ENCODE results near the gene MEIS3.

The MEIS3 gene

DNA sequence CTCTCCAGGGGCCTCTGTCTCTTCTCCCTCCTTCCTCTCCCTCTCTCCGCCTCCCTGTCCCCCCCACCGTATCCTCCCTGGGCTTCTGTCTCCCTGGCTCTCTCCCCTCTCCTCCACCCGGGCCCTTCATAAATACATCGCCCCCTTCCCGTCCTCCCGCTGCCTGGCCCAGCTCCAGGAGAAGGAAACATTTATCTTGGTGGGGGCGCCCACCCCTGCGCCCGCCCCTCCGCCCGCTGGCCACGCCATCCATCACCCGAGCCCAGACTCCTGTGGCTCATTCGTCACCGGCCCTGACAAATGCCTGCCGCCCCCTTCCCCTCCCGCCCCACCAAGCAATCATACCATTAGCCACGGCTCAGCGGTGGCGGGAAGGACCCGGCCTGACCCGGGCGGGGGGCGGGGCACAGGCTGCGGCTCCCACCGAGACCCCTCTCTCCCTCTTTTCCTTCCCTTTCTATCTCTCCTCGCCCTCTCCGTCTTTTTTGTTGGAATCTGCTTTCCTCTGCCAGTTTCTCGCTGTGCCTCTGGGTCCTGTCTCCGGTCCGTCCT, 2.6 kb upstream of the MEIS3 start:
- no peak overlapping the region for H3K4ac ChIP-seq (ENCODE audit: low read depth, low read length)
- no peak overlapping the region for H3K27ac ChIP-seq (ENCODE audit: low read depth, low read length)
- H3K4me1 ChIP-seq (ENCODE audit: control insufficient read depth, low read depth, low read length) = peaks cover 11% of the 10 kb centered on the region
- peak overlapping the region; percentile 55 for H3K9ac ChIP-seq (ENCODE audit: low read length)
- H3K23ac ChIP-seq (ENCODE audit: low read length) = no peak overlapping the region
- H2BK120ac ChIP-seq (ENCODE audit: low read depth, low read length) = no peak overlapping the region
- H4K5ac ChIP-seq (ENCODE audit: low read length) = no peak overlapping the region
- peaks cover 4% of the 10 kb centered on the region for H3K79me2 ChIP-seq (ENCODE audit: control insufficient read depth, insufficient read depth, low read length)
- H3K56ac ChIP-seq (ENCODE audit: low read length) = peak overlapping the region; percentile 76
- H3K27me3 ChIP-seq (ENCODE audit: insufficient read depth, low read length, poor library complexity) = no peaks in the 10 kb centered on the region
- H3K4me2 ChIP-seq (ENCODE audit: low read length) = peak overlapping the region; percentile 23
- no peak overlapping the region for H2BK15ac ChIP-seq (replicated peaks; ENCODE audit: low read depth)
- peak overlapping the region; percentile 34 for H3K18ac ChIP-seq (ENCODE audit: low read length)
- H2BK5ac ChIP-seq (ENCODE audit: low read length) = no peak overlapping the region
- H2AK5ac ChIP-seq (ENCODE audit: low read length) = no peak overlapping the region
- DNase-seq = peak; percentile 78
- H3K4me3 ChIP-seq (ENCODE audit: low read length) = no peak overlapping the region
- WGBS (ENCODE audit: extremely low coverage, insufficient coverage, low lambda C conversion rate) = no CpG with 5 or more reads among the region's 31 CpGs
- no peaks in the 10 kb centered on the region for H3K36me3 ChIP-seq (ENCODE audit: control insufficient read depth, insufficient read depth, low read length)
- peaks cover 3% of the 10 kb centered on the region for H3K79me1 ChIP-seq (ENCODE audit: low read length)
- H4K8ac ChIP-seq (ENCODE audit: low read depth, low read length) = no peak overlapping the region

DNA sequence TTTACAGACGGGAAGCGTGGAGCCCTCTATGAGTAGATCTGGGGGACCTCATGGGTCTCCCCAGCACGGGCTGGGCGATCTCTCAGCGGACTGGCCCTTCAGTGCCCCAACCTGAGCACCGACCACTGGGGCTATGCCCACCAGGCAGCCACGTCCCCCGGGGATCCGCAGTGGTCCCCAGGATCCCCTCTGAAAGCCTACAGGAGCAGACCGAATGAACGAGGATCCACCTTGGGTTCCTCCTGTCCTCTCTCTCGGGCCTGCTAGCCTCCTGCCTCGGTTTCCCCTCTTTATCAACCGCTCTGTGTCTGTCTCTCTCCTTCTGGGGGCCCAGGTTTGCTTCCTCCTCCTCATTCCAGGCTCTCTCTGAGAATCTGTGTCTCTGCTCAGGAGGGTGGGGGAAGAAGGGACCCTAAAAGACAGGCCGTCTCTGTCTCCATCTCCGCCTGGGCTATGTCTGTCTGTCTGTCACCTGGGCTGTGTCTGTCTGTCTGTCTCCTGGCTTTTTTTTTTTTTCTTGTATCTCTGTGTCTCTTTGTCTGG, 2.0 kb upstream of the MEIS3 start:
- Histone ChIP-seq H3K4me2 (ENCODE audit: low read length) (peak overlapping the region; percentile 41), H2AK5ac (ENCODE audit: low read length) (peak overlapping the region; percentile 79), H2BK5ac (ENCODE audit: low read length) (no peak overlapping the region), H3K4ac (ENCODE audit: low read depth, low read length) (no peak overlapping the region), H3K18ac (ENCODE audit: low read length) (peak overlapping the region; percentile 34), H3K4me1 (ENCODE audit: control insufficient read depth, low read depth, low read length) (peaks cover 11% of the 10 kb centered on the region), H3K4me3 (ENCODE audit: low read length) (no peak overlapping the region), H3K79me2 (ENCODE audit: control insufficient read depth, insufficient read depth, low read length) (peaks cover 4% of the 10 kb centered on the region), H2BK15ac (replicated peaks; ENCODE audit: low read depth) (peak overlapping the region; percentile 37), H3K27ac (ENCODE audit: low read depth, low read length) (peak overlapping the region; percentile 77), H2BK120ac (ENCODE audit: low read depth, low read length) (peak overlapping the region; percentile 6), H3K36me3 (ENCODE audit: control insufficient read depth, insufficient read depth, low read length) (no peaks in the 10 kb centered on the region), H3K56ac (ENCODE audit: low read length) (peak overlapping the region; percentile 69), H3K27me3 (ENCODE audit: insufficient read depth, low read length, poor library complexity) (no peaks in the 10 kb centered on the region), H4K8ac (ENCODE audit: low read depth, low read length) (no peak overlapping the region), H3K23ac (ENCODE audit: low read length) (no peak overlapping the region), H4K5ac (ENCODE audit: low read length) (no peak overlapping the region), H3K79me1 (ENCODE audit: low read length) (peaks cover 3% of the 10 kb centered on the region), H3K9ac (ENCODE audit: low read length) (peak overlapping the region; percentile 46)
- no peak for DNase-seq
- no CpG with 5 or more reads among the region's 16 CpGs for WGBS (ENCODE audit: extremely low coverage, insufficient coverage, low lambda C conversion rate)

DNA sequence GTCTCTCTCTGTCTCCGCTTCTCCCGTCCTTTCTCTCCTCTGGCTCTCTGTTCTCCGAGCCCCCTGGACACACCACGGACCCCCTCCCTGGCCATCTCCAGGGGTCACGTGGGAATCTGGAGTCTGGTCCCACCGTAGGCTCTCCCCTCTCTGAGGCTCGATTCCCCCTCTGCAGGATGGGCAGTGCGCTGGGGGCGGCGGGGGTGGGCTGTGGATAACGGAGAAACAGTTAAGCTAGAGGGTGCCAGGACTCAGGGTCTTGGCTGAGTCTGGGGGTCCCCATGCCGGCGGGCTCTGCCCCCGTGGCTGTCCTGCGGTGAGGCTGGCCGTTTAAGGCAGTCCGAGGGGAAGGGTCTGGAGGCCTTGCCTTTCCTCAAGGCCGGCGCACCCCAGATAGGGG, 462 bp upstream of the MEIS3 start:
- Histone ChIP-seq H4K8ac (ENCODE audit: low read depth, low read length) (peak overlapping the region; percentile 2), H2BK15ac (replicated peaks; ENCODE audit: low read depth) (no peak overlapping the region), H3K36me3 (ENCODE audit: control insufficient read depth, insufficient read depth, low read length) (peaks cover 3% of the 10 kb centered on the region), H3K18ac (ENCODE audit: low read length) (peak overlapping the region; percentile 71), H3K27me3 (ENCODE audit: insufficient read depth, low read length, poor library complexity) (no peaks in the 10 kb centered on the region), H3K4me3 (ENCODE audit: low read length) (no peak overlapping the region), H3K9ac (ENCODE audit: low read length) (peak overlapping the region; percentile 69), H4K5ac (ENCODE audit: low read length) (no peak overlapping the region), H2AK5ac (ENCODE audit: low read length) (no peak overlapping the region), H2BK5ac (ENCODE audit: low read length) (no peak overlapping the region), H3K79me2 (ENCODE audit: control insufficient read depth, insufficient read depth, low read length) (peaks cover 4% of the 10 kb centered on the region), H3K4ac (ENCODE audit: low read depth, low read length) (peak overlapping the region; percentile 25), H3K23ac (ENCODE audit: low read length) (peak overlapping the region; percentile 60), H3K4me2 (ENCODE audit: low read length) (peak overlapping the region; percentile 95), H3K79me1 (ENCODE audit: low read length) (peaks cover 5% of the 10 kb centered on the region), H3K27ac (ENCODE audit: low read depth, low read length) (peak overlapping the region; percentile 51), H2BK120ac (ENCODE audit: low read depth, low read length) (no peak overlapping the region), H3K56ac (ENCODE audit: low read length) (peak overlapping the region; percentile 76), H3K4me1 (ENCODE audit: control insufficient read depth, low read depth, low read length) (peaks cover 11% of the 10 kb centered on the region)
- no CpG with 5 or more reads among the region's 19 CpGs for WGBS (ENCODE audit: extremely low coverage, insufficient coverage, low lambda C conversion rate)
- no peak for DNase-seq

DNA sequence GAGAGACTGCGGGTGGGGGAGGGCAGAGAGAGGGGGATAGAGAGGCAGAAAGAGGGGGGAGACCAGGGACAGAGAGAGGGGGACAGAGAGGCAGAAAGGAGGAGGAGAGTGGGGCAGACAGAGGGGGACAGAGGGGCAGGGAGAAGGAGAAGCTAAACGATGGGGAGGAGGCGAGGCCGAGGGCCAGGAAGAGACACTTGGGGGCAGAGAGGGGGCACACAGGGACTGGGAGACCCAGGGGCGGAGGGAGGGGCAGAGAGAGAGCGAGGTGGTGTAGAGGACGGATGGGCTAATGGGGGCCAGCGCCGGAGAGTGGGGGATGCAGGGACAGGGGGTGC, 666 bp downstream of the MEIS3 start:
- no peak overlapping the region for H2AK5ac ChIP-seq (ENCODE audit: low read length)
- no peak overlapping the region for H4K8ac ChIP-seq (ENCODE audit: low read depth, low read length)
- no peak overlapping the region for H2BK5ac ChIP-seq (ENCODE audit: low read length)
- peak overlapping the region; percentile 70 for H3K18ac ChIP-seq (ENCODE audit: low read length)
- peak overlapping the region; percentile 38 for H3K4me2 ChIP-seq (ENCODE audit: low read length)
- peaks cover 8% of the 10 kb centered on the region for H3K36me3 ChIP-seq (ENCODE audit: control insufficient read depth, insufficient read depth, low read length)
- peaks cover 4% of the 10 kb centered on the region for H3K79me2 ChIP-seq (ENCODE audit: control insufficient read depth, insufficient read depth, low read length)
- H3K4me3 ChIP-seq (ENCODE audit: low read length) = peak overlapping the region; percentile 51
- no peaks in the 10 kb centered on the region for H3K27me3 ChIP-seq (ENCODE audit: insufficient read depth, low read length, poor library complexity)
- H2BK15ac ChIP-seq (replicated peaks; ENCODE audit: low read depth) = no peak overlapping the region
- no peak for DNase-seq
- H3K4me1 ChIP-seq (ENCODE audit: control insufficient read depth, low read depth, low read length) = peaks cover 11% of the 10 kb centered on the region
- H2BK120ac ChIP-seq (ENCODE audit: low read depth, low read length) = no peak overlapping the region
- peaks cover 5% of the 10 kb centered on the region for H3K79me1 ChIP-seq (ENCODE audit: low read length)
- no peak overlapping the region for H3K27ac ChIP-seq (ENCODE audit: low read depth, low read length)
- H3K23ac ChIP-seq (ENCODE audit: low read length) = peak overlapping the region; percentile 66
- no peak overlapping the region for H4K5ac ChIP-seq (ENCODE audit: low read length)
- H3K9ac ChIP-seq (ENCODE audit: low read length) = peak overlapping the region; percentile 75
- H3K4ac ChIP-seq (ENCODE audit: low read depth, low read length) = peak overlapping the region; percentile 19
- no CpG with 5 or more reads among the region's 9 CpGs for WGBS (ENCODE audit: extremely low coverage, insufficient coverage, low lambda C conversion rate)
- peak overlapping the region; percentile 76 for H3K56ac ChIP-seq (ENCODE audit: low read length)

DNA sequence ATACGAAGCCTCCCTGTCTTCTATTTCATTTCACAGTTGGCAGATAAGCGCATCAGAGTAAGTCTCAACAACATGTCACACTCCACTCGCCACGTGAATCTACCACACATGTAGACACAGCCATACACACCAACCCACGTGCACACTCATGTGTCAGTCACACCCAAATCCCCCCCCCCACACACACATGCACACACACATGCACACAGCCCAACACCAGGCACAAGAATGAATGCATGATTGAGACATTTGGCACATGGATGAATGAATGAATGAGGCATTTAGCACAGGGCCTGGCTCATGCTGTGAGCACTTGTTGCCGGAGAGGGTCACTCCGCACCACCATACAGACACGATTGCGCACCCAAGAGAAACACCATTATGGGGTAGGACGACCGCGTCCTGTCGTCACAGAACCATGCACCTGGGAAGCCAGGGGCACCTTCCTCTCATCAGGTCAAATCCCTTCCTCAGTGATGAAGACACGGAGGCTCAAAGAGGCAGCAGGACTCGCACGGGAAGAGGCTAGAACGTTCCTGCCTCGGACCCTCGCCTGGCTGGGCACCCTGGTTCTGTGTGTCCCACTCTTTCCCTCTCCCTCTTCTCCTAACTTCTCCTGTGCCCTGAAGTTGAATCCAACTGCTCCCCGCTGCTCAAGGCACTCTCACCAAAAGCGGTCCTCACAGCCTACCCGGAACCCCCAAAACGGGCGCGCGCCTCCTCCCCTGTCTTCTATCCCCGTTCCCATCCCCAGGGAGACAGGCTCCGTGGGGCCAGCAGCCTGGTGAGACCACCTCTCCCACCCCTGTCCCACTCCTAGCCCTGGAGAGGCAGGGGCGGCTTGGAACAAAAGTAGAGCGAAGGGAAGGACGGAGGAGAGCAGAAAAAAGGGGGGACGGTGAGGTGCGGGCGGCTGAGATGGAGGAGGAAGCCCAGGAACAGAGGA, 1.3 kb downstream of the MEIS3 start:
- Histone ChIP-seq H3K18ac (ENCODE audit: low read length) (no peak overlapping the region), H3K4me2 (ENCODE audit: low read length) (peak overlapping the region; percentile 38), H4K8ac (ENCODE audit: low read depth, low read length) (no peak overlapping the region), H3K4me3 (ENCODE audit: low read length) (peak overlapping the region; percentile 51), H3K79me1 (ENCODE audit: low read length) (peaks cover 5% of the 10 kb centered on the region), H3K27ac (ENCODE audit: low read depth, low read length) (no peak overlapping the region), H2BK5ac (ENCODE audit: low read length) (no peak overlapping the region), H3K23ac (ENCODE audit: low read length) (peak overlapping the region; percentile 2), H2AK5ac (ENCODE audit: low read length) (no peak overlapping the region), H3K4ac (ENCODE audit: low read depth, low read length) (no peak overlapping the region), H3K9ac (ENCODE audit: low read length) (peak overlapping the region; percentile 75), H3K56ac (ENCODE audit: low read length) (peak overlapping the region; percentile 76), H3K4me1 (ENCODE audit: control insufficient read depth, low read depth, low read length) (peaks cover 9% of the 10 kb centered on the region), H2BK15ac (replicated peaks; ENCODE audit: low read depth) (no peak overlapping the region), H3K27me3 (ENCODE audit: insufficient read depth, low read length, poor library complexity) (no peaks in the 10 kb centered on the region), H3K79me2 (ENCODE audit: control insufficient read depth, insufficient read depth, low read length) (peaks cover 4% of the 10 kb centered on the region), H2BK120ac (ENCODE audit: low read depth, low read length) (no peak overlapping the region), H3K36me3 (ENCODE audit: control insufficient read depth, insufficient read depth, low read length) (peaks cover 11% of the 10 kb centered on the region), H4K5ac (ENCODE audit: low read length) (no peak overlapping the region)
- no CpG with 5 or more reads among the region's 34 CpGs for WGBS (ENCODE audit: extremely low coverage, insufficient coverage, low lambda C conversion rate)
- DNase-seq = no peak

All from mesendoderm (in vitro differentiated cells).